ENCODE data around the gene EHD4. TPM values are rescaled to one million over a fixed set of nuclear protein-coding genes. Genes with fewer than 3 reads are reported as not detected.

EHD4 gene
- total RNA-seq, 1 donor from 2014 or later: 68.8 TPM

- DNase-seq (ENCODE audit: low read depth in 2 of 2): peak in 1 of 2 donors; percentile 81
Observed at GRCh38 chr15:41957021-41957897, 15.1 kb downstream of the EHD4 start.

DNA sequence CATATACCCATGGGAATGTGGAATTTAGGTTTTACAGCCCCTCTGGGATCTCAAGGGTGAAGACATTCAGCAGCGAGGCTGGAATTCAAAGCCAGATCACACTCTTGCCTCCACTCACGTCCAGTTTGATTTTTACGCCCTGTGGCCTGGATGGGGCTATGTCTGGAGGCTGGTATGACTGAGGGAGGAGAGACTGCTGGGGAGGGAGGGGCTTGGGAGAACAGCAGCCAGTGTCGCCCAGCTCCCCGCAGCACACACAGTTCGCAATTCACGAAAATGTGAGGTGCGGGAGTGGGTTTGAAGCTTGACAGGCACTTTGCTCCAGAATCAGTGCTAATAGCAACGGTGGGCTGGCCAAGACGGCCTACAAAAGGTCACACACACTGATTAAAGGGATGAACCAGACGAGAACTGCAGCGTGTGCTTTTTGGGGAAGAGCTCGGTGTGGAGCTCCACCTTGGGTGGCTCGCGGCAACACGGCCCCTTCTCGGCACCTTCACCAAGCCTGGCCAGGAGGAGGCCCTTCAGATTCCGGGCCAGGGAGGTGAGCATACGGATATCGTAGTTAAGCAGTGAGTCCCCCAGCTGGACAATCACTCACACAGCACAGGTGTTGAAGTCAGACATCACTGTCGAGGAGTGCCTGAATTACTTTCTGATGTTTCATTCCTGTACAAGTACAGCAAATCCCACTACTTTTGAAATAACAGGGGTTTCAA lies 16.4 kb downstream of the EHD4 start:
- DNase-seq (ENCODE audit: low read depth in 2 of 2): peak in 1 of 2 donors; percentile 69

DNA sequence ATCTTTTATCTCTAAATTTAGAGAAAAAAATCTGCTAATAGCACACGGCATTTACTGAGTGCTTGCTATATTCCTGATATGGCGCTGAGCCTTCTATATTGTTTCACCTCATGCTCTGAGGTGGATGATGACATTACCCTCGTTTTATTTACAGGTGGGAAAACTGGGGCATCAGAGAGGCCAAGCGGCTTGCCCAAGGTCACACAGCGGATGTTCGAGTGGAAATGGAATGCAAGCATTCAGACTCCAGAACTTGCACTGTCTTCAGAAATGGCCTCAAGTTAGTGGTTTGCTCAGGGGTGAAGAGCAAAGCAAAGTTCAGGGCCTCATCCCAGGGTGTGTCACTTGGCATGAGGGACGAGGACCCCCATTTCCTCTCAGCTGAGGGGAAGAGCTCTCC lies 17.3 kb downstream of the EHD4 start:
- no peak for DNase-seq (ENCODE audit: low read depth in 2 of 2)

- DNase-seq (ENCODE audit: low read depth in 2 of 2): no peak
Observed at GRCh38 chr15:41954036-41954435, 18.3 kb downstream of the EHD4 start.

DNA sequence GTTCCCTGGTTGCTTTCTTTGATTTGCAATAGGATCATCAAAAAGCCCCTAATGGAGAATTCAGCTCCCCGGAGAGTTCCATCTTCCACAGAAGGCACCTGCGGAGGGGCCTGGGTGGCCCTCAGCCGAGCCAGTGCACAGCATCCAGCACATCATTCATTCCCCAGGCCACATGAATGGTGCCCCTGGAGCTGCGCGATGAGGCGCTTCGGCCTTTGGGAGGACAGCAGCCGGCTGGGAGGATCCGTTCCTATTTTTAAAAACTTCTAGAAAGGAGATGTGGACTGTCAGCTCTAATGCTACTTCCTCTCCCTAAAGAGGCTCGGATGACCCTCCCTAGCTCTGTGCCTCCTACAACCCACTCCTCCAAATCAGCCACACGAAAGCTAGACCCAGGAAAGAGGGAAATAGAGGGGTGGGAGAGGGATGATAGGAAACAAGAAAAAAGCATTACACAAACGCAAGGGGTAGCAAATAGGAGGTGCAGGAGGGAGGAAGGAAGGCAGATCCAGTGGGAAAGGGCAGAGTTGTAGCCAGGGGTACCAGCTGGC lies 20.3 kb downstream of the EHD4 start:
- no peak for DNase-seq (ENCODE audit: low read depth in 2 of 2)

GRCh38 chr15:41951571-41951970 lies 20.8 kb downstream of the EHD4 start:
- DNase-seq (ENCODE audit: low read depth in 2 of 2): no peak

DNA sequence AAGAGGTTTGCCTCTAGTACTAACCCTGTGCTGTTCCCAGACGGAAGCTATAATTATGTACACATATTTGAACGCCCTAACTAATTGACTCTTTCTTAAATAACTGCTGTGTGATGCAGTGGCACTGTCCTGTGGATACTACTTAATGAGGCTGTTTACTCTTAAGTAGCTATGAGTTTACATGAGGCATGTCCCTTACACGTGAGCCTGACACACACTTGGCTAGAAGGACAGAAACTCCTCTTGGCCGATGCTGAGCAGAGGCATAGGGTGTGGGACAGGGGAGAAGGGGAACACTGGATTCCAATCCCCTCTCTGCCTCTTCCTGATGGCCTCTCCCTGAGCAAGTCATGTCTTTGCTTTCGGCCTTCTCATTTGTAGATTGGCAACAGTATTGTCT lies 21.9 kb downstream of the EHD4 start:
- no peak for DNase-seq (ENCODE audit: low read depth in 2 of 2)

DNA sequence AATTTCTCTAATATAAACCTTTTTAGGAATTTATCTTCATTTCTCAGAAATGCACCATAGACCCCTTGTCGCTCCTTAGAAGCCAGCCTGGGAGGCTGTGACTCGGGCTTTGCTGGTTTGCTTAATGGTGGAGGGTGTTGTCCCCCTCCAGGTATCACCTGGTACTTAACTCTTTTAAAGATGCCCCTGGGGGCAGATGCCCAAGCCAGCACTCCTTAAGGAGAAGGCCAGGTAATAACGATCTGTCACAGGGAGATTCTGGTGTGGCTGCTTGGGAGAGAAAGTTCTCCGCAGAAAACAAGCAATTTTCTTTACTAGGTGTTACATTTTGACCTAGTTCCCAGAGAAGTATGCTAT lies 22.3 kb downstream of the EHD4 start:
- no peak for DNase-seq (ENCODE audit: low read depth in 2 of 2)

DNA sequence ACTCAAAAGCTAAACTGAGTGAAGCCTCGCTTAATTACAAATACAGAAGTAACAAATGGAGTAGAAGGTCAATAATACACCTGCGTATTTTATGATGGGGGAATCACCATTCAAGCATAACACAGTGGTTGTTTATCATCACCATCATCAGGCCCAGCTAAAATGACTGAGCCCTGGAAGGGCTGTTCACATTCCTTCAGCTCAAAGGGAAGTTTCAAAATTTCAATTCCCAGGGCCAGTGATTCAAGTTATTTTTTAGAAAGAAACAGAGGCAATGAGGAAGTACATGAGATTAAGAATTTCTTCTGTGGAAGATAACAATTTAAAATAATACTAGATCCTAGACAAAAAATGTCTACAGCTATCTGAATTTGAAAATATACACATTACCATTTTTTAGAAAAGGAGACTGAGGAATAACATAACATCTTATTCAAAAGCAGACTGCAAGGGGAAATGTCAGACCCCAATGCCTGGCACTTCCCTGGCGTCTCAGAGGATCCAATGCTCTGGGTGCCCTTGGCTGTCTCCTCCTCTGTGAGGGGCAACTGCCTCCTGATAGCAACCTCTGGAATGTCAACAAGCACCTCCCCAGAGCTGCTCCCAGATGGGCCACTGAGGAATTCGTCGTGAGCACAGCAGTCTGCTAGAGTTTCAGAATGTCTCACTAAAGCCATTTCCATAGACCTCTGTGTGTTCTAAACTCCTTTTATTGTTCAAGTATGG lies 22.8 kb downstream of the EHD4 start:
- DNase-seq (ENCODE audit: low read depth in 2 of 2): no peak

DNA sequence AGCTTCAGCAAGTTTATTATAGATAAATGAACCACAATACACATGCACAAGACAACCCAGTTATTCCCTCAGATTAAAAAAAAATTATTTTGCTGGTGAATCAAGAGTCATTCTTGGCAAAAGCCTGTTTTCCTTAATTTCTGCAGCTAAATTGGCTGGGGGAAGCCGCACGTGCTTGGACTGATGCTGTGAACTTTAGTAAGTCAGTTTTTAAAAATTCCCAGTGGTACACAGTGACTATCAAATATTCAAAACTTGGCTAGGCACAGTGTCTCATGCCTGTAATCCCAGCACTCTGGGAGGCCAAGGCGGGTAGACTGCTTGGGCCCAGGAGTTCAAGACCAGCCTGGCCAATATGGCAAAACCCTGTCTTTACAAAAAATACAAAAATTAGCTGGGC lies 23.9 kb downstream of the EHD4 start:
- no peak for DNase-seq (ENCODE audit: low read depth in 2 of 2)

DNA sequence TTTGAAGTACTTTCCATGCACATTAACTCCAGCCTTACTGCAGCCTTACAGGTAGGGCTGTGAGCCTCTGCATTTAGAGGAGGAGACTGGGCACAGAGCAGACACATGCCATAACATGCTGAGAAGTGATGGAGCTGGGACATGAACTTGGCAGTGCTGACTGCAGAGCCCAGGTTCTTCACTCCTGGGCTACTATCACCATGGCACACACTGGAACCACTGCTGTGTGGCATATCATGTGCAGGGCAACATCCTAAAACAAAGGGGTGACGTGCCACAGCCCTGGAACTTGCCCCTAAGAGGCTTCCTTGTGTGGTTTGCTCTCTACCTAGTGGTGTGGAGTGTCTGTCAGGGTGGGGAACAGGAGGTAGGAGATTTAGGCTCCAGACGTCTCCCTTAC lies 25.4 kb downstream of the EHD4 start:
- DNase-seq (ENCODE audit: low read depth in 2 of 2): no peak

GRCh38 chr15:41945731-41946130 lies 26.6 kb downstream of the EHD4 start:
- no peak for DNase-seq (ENCODE audit: low read depth in 2 of 2)

DNA sequence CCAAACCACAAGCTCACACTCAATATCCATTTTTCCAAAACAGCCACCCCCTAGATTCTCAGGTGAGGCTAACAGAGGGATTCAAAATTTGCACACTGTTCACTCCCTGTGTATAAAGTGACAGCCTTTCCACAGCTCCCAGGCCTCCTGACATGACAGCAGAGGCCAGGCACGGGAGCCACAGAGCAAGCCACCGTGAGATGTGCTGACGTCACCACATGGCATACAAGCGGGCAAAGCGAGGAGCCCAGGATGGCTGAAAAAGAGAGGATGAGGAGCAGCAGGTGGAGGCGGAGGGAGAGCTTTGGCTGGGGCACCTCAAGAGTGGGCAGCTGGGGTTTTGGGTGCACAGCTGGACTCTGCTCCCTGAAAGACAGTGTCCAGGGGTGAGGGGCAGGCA lies 27.1 kb downstream of the EHD4 start:
- no peak for DNase-seq (ENCODE audit: low read depth in 2 of 2)

DNA sequence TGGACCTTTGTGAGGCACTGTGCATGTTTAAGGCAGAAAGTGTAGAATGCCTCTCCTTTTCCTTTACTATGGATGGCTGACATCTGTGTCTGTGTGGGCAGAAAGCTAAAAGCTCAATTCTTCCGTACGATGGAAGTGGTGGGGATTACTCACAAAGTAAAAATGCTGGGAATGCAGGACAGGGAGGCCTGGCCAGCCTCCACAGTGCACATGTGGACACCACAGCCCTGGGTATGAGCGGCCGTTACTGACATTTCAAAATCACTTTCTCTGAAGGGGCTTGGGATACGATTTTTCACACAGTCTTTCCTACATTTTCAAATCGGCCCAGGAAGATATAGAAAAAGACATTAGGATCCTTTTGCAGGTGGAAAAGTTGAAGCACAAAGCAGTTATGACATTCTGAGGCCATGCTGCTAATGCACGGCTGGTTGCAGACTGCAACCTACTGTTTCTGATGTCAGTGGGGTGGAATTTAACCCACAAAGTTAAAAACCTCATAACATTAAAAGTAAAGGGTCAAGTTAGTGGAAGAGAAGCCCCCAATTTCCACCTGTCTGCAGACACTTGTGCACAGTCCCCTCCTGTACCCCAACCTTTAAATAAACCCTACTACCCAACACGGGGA lies 27.9 kb downstream of the EHD4 start:
- peak; percentile 77 to 86 for DNase-seq (ENCODE audit: low read depth in 2 of 2)

DNA sequence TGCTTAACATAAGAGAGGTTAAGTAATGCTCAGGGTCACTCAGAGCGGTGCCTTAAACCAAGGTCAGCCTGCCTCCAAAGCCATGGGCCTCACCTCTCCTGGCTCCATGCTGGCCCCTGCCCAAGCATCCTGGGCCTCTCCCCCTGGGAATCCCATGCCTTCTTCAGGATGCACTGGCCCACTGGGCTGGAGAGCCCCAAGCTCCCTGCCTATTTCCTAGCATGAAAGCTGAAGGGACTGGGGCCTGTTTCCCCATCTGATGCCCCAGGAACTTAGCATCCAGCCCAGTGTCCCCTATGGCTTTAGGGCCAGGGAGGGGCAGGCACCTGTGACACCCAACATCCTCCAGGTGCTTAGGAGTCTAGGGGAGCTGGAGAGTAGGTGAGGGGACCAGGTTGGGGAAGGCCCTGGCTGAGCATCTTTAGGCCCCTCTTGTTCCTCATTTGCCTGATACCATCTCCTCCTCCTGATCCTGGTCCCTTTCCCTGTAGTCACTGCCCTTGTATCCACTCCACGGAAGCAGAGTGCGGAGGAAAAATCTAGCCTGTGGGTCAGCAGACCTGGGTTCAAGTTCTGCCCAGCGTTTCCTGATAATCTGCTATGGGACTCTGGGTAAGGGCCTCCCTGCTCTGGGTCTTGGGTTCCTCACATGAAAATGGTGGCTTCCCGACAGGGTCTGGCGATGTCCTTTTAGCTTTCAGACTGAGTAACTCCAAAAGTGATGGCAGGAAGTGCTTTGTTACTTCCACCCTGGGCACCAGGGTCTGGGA lies 28.6 kb downstream of the EHD4 start:
- DNase-seq (ENCODE audit: low read depth in 2 of 2): no peak

GRCh38 chr15:41942886-41943285 lies 29.5 kb downstream of the EHD4 start:
- no peak for DNase-seq (ENCODE audit: low read depth in 2 of 2)

DNA sequence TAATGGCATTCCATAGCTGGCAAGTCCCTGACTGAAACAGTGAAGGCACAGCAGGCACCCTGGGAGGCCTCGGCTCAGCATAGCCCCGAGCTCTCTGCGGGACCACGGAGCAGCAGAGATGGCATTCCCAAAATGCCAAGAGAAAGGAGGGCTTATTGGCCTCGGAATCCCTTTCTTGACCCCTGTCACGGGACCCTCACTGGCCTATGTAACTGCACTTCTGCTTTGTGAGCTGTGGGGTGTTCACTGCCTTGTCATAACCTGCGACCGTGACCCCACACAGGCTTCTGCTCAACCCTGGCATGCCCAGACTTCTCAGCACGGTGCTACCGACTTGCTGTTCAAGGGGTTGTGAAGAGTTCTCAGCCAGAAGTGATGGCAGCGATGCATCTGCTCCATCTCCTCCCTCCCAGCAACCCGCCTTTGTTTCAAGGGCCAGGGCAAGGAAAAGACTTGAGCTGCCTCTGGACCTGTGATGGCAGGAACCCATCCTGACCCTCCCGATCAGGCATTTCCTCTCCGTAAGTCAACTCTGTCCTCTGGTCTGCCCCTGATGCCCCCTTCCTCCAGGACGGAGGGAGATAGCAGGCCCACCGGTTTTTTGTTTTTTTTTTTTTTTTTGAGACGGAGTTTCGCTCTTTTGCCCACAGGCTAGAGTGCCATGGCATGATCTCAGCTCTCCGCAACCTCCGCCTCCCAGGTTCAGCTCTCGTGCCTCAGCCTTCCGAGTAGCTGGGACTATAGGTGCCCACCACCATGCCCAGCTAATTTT lies 30.5 kb downstream of the EHD4 start:
- no peak for DNase-seq (ENCODE audit: low read depth in 2 of 2)

DNA sequence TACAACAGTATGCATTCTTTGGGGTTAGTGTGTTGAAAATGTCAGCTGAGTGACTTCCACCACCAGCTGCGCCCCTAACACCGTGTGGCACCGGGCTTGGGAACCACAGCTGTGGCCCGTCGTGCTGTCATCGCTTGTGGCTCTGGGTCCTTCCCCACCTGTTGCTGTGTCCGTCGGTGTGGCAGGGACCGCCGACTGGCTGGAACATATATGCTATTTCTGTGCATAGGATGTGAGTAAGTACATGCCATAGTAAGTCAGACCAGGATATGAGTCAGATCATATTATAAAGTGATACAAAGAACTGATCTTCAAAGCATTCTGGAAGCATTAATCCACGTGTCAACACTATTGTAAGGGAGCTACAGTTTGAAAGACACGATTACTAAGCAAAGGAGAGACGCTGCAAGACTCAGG lies 31.9 kb downstream of the EHD4 start:
- peak; percentile 71 to 96 for DNase-seq (ENCODE audit: low read depth in 2 of 2)

- no peak for DNase-seq (ENCODE audit: low read depth in 2 of 2)
Observed at GRCh38 chr15:41939986-41940385, 32.4 kb downstream of the EHD4 start.

GRCh38 chr15:41937568-41937923 lies 34.8 kb downstream of the EHD4 start:
- peak in 1 of 2 donors; percentile 54 for DNase-seq (ENCODE audit: low read depth in 2 of 2)
